HL-60 (cell line): ENCODE measurements around the gene GTPBP3.

Experiments used
- DNase-seq, 2 experiments: peaks; one replicate each; pipeline ENCODE4 v3.0.0-alpha.2; 2010 to 2020; ENCODE audit warnings: low read depth in 1 of 2, low spot score in 1 of 2
- H3K27ac ChIP-seq: fragments of 250-450 bp; sonication (Bioruptor Pico); replicated peaks from 2 replicates; pipeline ENCODE4 v1.5.1; 2020; ENCODE audit warnings: mild to moderate bottlenecking, moderate library complexity
- H3K27me3 ChIP-seq: fragments of 250-450 bp; sonication (Bioruptor Pico); 2 replicates; pipeline ENCODE4 v1.5.1; 2021; ENCODE audit warnings: mild to moderate bottlenecking, moderate library complexity; ENCODE audit not compliant: insufficient read depth, poor library complexity, severe bottlenecking
- H3K4me3 ChIP-seq: replicated peaks from 2 replicates; pipeline ENCODE4 v1.5.1; 2011; ENCODE audit warnings: mild to moderate bottlenecking, control low read depth, low read length; ENCODE audit not compliant: insufficient read depth
- GABPA ChIP-seq: IDR thresholded peaks from 2 replicates; pipeline ENCODE4 v1.6.1; 2012; ENCODE audit warnings: low read depth
- POLR2AphosphoS5 ChIP-seq: IDR thresholded peaks from 2 replicates; pipeline ENCODE4 v1.6.1; 2012; ENCODE audit warnings: low read depth
- REST ChIP-seq: IDR thresholded peaks from 2 replicates; pipeline ENCODE4 v1.6.1; 2012; ENCODE audit warnings: low read depth; ENCODE audit not compliant: insufficient replicate concordance
- SPI1 ChIP-seq: IDR thresholded peaks from 2 replicates; pipeline ENCODE4 v1.6.1; 2012; ENCODE audit warnings: low read depth, mild to moderate bottlenecking, borderline replicate concordance
- TF ChIP-seq, protein P1 (sequence below): IDR thresholded peaks from one replicate; pipeline ENCODE4 v1.5.1; 2011; ENCODE audit warnings: low read length, control low read depth, inconsistent platforms; ENCODE audit not compliant: insufficient read depth

The GTPBP3 gene

GRCh38 chr19:17331045-17331558 is 6.3 kb upstream of the GTPBP3 start:
- Histone ChIP-seq H3K4me3 (no peak overlapping the region), H3K27ac (no peak overlapping the region), H3K27me3 (peaks cover 27% of the 10 kb centered on the region)
- TF ChIP-seq GABPA (no peak), POLR2AphosphoS5 (no peak), SPI1 (no peak), REST (no peak)
- TF ChIP-seq, protein P1, sequence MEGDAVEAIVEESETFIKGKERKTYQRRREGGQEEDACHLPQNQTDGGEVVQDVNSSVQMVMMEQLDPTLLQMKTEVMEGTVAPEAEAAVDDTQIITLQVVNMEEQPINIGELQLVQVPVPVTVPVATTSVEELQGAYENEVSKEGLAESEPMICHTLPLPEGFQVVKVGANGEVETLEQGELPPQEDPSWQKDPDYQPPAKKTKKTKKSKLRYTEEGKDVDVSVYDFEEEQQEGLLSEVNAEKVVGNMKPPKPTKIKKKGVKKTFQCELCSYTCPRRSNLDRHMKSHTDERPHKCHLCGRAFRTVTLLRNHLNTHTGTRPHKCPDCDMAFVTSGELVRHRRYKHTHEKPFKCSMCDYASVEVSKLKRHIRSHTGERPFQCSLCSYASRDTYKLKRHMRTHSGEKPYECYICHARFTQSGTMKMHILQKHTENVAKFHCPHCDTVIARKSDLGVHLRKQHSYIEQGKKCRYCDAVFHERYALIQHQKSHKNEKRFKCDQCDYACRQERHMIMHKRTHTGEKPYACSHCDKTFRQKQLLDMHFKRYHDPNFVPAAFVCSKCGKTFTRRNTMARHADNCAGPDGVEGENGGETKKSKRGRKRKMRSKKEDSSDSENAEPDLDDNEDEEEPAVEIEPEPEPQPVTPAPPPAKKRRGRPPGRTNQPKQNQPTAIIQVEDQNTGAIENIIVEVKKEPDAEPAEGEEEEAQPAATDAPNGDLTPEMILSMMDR: no peak
- no peak for DNase-seq

GRCh38 chr19:17332360-17332676 is 5.0 kb upstream of the GTPBP3 start:
- Histone ChIP-seq H3K27me3 (peaks cover 27% of the 10 kb centered on the region), H3K4me3 (no peak overlapping the region), H3K27ac (no peak overlapping the region)
- no peak for DNase-seq
- TF ChIP-seq REST (peak; percentile 81), POLR2AphosphoS5 (no peak), GABPA (no peak), SPI1 (no peak)
- TF ChIP-seq, protein P1: no peak

DNA sequence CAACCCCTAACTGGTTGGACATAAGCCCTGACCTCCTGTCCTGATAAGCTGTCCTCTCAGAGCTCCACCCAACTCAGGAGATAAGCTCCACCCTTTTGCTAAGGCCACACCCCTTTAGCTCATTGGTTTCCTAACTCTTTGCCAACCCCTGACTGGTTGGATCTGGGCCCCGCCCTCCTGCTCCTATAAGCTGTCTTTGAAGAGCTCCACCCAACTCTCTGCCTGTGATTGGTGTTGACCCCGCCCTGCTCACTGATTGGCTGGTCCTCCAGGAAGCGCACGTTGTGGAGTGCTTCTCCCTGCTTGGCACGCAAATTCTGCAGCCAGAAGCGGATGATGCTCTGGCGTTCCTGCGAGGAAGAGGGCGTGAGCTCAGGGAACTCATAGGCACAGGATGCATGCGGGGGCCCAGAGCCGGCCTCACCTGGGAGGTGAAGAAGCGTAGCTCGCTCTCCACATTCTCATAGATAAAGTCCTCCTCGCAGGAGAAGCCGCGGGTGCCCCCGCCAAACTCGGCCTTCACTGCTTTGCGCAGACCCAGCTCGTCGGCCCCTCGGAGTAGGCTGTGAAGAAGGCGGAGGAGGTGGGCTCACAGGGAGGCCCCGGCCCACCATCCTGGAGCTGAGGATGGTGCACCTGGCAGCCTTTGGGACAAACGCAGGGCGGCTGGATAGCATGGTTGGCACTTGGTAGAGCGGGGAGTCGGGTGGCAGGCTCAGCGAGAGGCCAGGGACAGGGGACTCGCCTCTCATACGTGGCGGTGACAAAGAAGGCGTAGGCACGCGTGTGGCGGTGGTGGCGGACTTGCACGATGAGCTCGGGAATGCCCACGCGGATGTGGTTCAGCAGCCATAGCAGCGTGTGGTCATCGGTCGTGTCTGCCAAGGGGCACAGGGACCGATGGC is 4.4 kb upstream of the GTPBP3 start:
- TF ChIP-seq, protein P1: no peak
- TF ChIP-seq POLR2AphosphoS5: no peak
- no peak for TF ChIP-seq GABPA
- no peak for TF ChIP-seq SPI1
- no peak for TF ChIP-seq REST
- Histone ChIP-seq H3K4me3 (no peak overlapping the region), H3K27me3 (peaks cover 27% of the 10 kb centered on the region), H3K27ac (no peak overlapping the region)
- DNase-seq: peak in 1 of 2 experiments; percentile 31
